OCI-LY1 (cell line): ENCODE data around the gene TTC36.

Source experiments
- EZH2 ChIP-seq: fragments of 200-600 bp; sonication (generic), shearing (Covaris generic); IDR thresholded peaks from 2 replicates; pipeline ENCODE4 v1.8.0; 2017; ENCODE audit warnings: borderline replicate concordance, mixed run types, mild to moderate bottlenecking, antibody characterized with exemption, low read length, moderate library complexity, mixed read lengths
- TF ChIP-seq, protein P1 (sequence below): fragments of 200-600 bp; sonication (generic), shearing (Covaris generic); IDR thresholded peaks from 2 replicates; pipeline ENCODE4 v1.5.1; 2017; ENCODE audit warnings: mild to moderate bottlenecking, antibody characterized with exemption, low read length, moderate library complexity, mixed read lengths

DNA sequence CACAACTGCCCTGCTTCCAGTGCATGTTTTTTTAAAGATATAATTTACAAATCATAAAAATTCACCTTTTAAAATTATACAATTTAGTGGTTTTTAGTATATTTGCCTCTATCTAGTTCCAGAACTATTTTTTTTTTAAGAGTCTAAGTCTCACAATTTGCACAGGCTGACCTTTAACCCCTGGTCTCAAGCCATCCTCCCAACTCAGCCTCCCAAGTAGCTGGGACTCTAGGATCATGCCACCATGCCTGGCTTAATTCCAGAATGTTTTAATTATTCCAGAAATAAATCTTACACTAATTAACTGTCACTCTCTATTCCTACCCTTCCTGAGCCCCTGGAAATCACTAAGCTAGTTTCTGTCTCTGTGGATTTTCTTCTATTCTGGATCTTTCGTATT lies 43.5 kb downstream of the TTC36 start:
- TF ChIP-seq, protein P1, sequence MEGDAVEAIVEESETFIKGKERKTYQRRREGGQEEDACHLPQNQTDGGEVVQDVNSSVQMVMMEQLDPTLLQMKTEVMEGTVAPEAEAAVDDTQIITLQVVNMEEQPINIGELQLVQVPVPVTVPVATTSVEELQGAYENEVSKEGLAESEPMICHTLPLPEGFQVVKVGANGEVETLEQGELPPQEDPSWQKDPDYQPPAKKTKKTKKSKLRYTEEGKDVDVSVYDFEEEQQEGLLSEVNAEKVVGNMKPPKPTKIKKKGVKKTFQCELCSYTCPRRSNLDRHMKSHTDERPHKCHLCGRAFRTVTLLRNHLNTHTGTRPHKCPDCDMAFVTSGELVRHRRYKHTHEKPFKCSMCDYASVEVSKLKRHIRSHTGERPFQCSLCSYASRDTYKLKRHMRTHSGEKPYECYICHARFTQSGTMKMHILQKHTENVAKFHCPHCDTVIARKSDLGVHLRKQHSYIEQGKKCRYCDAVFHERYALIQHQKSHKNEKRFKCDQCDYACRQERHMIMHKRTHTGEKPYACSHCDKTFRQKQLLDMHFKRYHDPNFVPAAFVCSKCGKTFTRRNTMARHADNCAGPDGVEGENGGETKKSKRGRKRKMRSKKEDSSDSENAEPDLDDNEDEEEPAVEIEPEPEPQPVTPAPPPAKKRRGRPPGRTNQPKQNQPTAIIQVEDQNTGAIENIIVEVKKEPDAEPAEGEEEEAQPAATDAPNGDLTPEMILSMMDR, result no peak
- no peak for TF ChIP-seq EZH2
